Fibroblast of the conjunctiva (primary cell): ENCODE measurements around the gene ADAP1.

ENCODE experiments used
- DNase-seq: peaks from one replicate; pipeline ENCODE4 v3.0.0-alpha.2; 2010; ENCODE audit warnings: low read depth

The ADAP1 gene

GRCh38 chr7:894927-895450, 59.5 kb downstream of the ADAP1 start:
- no peak for DNase-seq

- no peak for DNase-seq
Measured at GRCh38 chr7:894164-894867, 60.2 kb downstream of the ADAP1 start.

GRCh38 chr7:893686-894085, 60.8 kb downstream of the ADAP1 start:
- no peak for DNase-seq

GRCh38 chr7:892648-893593, 61.6 kb downstream of the ADAP1 start:
- DNase-seq, result no peak

- no peak for DNase-seq
Measured at GRCh38 chr7:891805-892204, 62.7 kb downstream of the ADAP1 start.

GRCh38 chr7:891291-891690, 63.2 kb downstream of the ADAP1 start:
- no peak for DNase-seq

- DNase-seq, result no peak
Measured at GRCh38 chr7:890868-891267, 63.6 kb downstream of the ADAP1 start.

GRCh38 chr7:889391-889790, 65.1 kb downstream of the ADAP1 start:
- DNase-seq, result no peak

GRCh38 chr7:889025-889390, 65.5 kb downstream of the ADAP1 start:
- no peak for DNase-seq

- DNase-seq, result no peak
Measured at GRCh38 chr7:888081-889024, 66.1 kb downstream of the ADAP1 start.

GRCh38 chr7:887488-887820, 67.0 kb downstream of the ADAP1 start:
- no peak for DNase-seq

- DNase-seq, result no peak
Measured at GRCh38 chr7:886626-887487, 67.6 kb downstream of the ADAP1 start.

- no peak for DNase-seq
Measured at GRCh38 chr7:885893-886625, 68.4 kb downstream of the ADAP1 start.

- no peak for DNase-seq
Measured at GRCh38 chr7:885261-885892, 69.1 kb downstream of the ADAP1 start.

GRCh38 chr7:884191-885003, 70.1 kb downstream of the ADAP1 start:
- DNase-seq, result no peak

- no peak for DNase-seq
Measured at GRCh38 chr7:883055-884021, 71.1 kb downstream of the ADAP1 start.

GRCh38 chr7:882336-883035, 72.0 kb downstream of the ADAP1 start:
- no peak for DNase-seq
